Activated CD4-positive, alpha-beta T cell treated with anti-CD3 and anti-CD28 coated beads for 1 hour (primary cell): ENCODE results near the gene A1CF.
"Not testable (repeated sequence)": the region's sequence is repeated elsewhere in the genome, so short reads cannot be mapped to it uniquely, and the experiment has no call there.

Experiments used
- DNase-seq: peaks from one replicate; pipeline ENCODE4 v3.0.0-alpha.2; 2020

The A1CF gene, protein sequence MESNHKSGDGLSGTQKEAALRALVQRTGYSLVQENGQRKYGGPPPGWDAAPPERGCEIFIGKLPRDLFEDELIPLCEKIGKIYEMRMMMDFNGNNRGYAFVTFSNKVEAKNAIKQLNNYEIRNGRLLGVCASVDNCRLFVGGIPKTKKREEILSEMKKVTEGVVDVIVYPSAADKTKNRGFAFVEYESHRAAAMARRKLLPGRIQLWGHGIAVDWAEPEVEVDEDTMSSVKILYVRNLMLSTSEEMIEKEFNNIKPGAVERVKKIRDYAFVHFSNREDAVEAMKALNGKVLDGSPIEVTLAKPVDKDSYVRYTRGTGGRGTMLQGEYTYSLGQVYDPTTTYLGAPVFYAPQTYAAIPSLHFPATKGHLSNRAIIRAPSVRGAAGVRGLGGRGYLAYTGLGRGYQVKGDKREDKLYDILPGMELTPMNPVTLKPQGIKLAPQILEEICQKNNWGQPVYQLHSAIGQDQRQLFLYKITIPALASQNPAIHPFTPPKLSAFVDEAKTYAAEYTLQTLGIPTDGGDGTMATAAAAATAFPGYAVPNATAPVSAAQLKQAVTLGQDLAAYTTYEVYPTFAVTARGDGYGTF

DNA sequence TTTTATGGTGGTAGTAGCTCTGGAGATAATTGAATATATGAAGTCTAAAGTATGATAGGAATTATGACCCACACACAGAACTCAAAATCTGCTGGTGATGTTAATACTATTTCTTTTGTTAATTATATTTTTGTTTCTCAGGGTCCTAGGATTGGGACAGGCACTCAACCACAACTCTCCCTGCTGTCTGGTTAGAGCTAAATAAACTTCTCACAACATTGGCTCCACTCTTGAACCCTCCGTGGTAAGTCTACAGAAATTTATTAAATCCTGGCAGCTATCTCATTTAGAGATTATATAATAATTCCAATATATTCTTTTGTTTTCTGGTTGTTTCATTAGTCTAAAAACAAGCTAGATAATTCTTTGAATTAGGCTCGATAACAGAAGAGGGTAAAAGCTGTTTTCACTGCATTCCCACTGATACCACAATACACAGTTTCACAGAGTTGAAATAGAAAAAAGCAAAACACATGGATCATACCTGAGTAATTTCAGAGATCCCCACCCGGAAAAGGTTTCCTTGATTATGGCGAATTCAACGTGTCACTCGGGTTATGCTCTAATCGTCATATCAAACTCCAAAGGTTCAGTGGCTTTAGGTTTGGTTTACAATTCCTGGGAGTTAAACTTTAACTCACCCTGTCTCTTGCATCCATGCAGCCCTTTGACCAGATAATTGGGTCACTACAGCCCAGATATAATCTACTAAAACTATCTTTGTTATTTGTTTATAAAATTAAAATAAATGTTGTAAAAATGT lies at the start of gene A1CF:
A1CF (minus strand) TSS at position 531 of the 763 bp plus-strand sequence. CDS start 25,687 bp downstream, outside the sequence.
- no peak for DNase-seq

DNA sequence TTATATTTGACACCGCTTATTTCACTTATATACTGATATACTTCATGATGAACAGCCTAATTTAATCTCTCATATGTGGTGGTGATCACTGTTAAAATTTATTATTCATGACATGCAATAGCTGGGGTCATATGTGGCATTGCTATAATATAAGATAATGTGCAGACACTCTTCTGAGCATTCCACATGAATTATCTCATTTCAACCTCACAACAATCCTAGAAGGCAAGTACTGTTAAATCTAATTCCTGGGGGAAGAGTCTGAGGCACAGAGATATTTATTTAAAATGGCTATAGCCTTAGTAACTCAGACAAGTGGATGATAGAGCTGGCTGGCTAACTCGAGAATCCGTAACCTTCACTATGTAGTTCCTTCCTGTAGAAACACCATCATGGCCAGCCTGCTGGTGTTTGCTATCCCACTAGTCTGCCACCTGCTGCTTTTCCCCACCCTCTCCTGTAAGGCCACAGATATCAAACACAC lies 46.6 kb upstream of the A1CF start:
- no peak for DNase-seq

DNA sequence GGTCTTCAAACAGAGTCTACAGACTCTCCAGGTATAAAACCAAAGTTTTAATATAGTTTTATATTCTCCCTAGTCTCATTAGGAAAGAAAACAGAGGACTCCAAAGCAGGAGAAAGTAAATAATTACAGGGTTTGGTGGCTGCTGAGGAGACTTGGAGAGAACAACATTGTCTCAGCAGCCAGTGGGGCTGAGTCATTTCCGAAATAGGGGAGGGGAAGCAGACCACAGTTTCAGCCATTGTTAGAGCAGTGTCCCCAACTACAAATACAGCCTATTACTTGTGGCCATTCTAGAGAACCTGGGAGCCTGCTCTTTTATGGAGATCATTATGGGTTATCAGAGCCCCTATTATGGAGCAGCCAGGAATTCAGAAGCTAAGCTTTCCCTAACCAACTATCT lies 44.2 kb upstream of the A1CF start:
- no peak for DNase-seq

DNA sequence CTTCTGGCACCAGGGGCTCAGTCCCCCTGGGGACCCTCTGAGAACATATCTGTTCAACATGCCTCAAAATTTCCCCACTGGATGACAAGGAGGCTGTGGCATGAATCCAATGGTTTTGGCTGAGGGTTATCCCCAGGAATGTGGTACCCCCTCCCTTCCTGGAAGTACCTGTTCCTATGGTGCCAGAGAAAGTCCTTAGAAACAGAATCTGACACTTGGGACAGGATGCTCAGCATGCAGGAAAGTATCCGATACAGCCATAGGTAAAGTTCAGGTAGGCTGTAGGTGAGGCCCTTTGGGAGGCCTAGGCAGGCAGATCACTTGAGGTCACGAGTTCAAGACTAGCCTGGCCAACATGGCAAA lies 42.7 kb upstream of the A1CF start:
- DNase-seq, result no peak

DNA sequence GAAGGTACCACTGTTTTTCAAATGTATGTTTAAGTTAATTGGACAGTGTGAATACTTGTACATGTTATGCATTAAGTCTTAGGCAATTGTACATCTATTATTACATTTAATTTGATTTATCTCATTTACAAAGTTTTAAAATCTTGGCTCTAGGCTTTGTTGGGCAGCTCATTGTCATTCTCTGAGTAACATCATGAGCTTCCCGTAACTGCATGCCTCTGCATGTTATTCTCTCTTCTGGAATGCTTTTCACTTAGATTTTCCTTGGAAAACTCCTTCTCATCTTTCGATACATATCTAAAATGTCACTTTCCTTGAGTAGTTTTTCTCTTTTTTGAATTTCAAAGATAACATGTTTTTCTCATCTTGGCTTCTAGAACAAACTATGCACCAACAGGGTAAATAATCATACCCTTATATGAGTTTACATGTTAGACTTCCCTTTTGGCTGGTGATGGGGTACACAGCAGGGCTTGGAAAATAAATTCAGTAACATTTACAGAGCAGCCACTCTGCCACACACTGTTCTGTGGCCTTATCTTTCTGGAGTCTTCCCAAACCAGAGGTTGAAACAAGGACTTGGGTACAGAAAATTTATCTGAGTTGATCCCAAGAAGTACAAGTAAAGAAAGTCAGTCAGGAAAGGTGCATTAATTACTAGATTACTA lies 42.2 kb upstream of the A1CF start:
- DNase-seq, result no peak

DNA sequence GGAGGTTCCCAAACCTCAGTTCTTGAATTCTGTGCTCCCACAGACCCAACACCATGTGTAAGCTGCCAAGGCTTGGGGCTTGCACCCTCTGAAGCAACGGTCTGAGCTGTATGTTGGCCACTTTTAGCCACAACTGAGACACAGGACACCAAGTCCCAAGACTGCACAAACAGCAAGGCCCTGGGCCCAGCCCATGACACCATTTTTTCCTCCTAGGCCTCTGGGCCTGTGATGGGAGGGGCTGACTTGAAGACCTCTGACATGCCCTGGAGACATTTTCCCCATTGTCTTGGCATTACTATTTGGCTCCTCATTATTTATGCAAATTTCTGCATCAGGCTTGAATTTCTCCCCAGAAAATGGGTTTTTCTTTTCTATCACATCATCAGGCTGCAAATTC lies 38.0 kb upstream of the A1CF start:
- not testable (repeated sequence) for DNase-seq

DNA sequence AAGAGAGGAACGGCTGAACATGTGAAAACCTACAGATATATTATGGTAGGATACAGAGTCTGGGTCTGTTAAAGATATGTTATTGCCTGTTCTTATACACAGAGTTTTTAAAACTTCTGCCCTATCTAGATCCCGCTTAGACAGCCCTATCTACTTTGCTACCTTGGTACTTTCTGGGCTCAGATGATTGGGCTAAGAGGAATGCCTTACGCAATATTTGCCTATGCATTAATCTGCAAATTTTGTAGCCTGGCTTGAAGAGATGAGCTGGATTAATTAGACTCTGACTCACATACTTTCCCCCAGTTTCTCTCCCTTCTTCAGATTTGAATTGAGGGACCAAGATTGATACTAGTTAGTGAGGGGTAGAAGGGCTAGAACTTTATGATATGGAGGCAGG lies 33.6 kb upstream of the A1CF start:
- no peak for DNase-seq

DNA sequence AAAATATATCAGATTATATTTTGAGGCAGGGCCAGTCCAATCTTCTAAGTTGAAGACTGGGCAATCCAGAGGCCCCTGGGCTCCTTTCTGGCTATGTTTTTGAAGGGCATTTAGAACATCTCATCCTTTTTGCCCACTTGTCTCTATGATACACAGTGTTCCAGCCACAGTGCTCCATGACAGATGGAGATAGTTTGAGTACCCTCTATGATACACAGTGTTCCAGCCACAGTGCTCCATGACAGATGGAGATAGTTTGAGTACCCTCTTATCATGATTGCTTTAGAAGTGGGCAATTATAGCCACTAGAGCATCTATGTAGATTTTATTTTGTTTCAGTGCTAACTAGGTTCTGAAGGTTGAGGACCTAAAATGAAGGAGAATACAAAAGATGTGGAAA lies 33.1 kb upstream of the A1CF start:
- no peak for DNase-seq

DNA sequence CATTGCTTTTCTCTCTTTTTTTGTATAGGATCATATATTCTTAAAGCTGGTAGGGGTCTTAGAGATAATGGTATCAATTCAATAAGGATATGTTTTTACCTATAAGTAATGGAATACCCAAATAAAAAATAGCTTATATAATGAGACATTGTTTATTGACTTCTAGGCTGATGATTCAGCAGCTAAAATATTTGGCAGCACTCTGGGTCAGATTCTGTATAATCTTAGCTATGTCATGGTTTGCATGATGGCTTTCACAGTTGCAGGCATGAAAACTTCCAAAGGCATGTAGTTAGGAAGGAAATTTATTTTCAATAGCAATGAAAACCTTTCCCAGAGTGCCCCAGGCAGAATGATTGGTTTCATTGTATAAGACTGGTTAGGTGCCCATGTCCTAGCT lies 32.1 kb upstream of the A1CF start:
- no peak for DNase-seq

DNA sequence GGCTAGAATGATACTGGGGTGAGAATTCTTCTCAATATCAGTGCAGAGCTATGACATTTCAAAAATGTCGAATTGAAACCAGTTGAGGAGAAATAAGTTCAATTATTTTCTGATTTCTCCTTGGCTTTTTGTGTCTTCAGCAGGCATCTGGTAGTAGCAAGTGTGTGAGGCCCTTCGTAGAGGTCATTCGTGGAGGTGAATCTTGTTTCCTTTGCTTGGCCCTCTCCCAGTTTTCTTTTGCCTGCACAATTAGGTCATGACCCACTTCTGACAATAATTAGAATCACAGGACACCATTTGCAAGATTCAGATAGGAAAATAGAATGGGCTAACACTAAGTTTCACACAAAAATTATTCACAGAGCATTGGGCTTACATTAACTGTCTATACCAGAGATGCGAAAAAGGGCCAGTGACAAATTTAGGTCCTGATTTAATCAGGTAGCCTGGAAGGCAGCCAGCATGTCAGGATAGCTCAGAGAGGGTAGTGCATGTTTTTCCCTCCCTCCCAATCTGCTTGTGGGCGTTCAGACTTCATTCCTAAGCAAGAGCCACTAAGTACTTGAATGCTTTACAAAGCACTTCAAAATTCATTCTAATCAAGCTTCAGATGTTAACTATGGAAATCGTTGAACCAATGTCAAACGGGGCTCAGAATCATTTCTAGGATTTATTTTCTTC lies 24.0 kb upstream of the A1CF start:
- DNase-seq, result no peak

DNA sequence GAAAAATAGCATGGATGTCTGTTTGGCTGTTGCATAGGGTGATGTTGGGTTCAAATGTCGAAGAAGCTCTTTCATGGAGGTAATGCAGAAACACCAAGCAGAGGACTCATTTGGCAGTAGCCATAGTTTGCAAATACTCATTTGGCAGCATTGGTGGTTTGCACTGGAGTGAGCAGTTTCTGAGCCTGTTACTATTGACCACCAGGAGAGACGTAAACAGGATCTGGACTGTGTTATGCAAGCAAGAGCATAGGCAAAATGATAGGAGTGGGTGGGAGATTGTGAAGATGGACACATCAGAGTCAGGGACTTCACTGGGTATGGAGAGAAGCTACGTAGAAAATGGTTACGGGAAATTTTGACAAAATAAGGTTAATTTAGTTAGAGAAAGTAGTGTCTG lies 22.9 kb upstream of the A1CF start:
- DNase-seq, result no peak

DNA sequence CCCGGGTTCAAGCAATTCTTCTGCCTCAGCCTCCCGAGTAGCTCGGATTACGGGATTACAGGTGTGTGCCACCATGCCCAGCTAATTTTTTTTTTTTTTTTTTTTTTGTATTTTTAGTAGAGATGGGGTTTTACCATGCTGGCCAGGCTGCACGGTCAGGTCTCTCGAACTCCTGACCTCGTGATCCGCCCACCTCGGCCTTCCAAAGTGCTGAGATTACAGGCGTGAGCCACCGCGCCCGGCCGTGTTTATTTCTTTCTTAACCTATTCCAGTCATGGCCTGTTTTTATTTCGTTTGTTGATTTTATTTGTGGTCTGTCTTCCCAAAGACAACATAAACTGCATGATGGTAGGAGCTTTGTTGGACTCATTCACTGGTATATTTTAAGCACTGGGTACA lies 20.4 kb upstream of the A1CF start:
- DNase-seq, result not testable (repeated sequence)

DNA sequence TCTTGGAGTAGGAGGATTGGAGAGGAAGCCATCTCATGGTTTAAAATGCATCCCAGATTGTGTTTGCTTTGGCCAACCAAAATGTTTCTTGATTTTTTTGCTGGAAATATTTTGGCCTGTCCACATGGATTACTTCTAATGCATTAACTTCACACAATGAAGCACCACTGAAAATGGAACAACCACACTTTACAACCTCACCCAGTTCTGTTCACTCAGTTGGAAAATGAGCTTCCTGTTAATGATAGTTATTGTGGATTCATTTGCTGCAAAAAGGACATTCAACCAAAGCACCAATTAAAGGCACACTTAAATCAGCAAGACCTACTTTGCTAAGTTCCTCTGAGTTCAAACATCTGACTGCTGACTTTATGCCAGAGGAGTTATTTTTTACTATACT lies 11.3 kb upstream of the A1CF start:
- DNase-seq, result no peak

DNA sequence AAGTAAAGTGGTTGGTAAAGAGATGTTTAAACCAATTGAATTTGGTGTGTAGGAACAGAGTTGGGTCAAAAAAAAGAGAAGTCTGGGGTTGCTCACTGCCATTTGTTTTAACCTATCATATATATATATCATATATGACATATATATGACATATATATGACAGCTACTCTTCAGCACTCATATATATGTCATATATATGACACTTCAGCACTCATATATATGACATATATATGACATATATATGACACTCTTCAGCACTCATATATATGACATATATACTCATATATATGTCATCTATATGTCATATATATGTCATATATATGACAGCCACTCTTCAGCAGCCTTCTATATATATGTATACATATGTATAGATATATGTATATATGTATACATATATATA lies 8.9 kb upstream of the A1CF start:
- no peak for DNase-seq

DNA sequence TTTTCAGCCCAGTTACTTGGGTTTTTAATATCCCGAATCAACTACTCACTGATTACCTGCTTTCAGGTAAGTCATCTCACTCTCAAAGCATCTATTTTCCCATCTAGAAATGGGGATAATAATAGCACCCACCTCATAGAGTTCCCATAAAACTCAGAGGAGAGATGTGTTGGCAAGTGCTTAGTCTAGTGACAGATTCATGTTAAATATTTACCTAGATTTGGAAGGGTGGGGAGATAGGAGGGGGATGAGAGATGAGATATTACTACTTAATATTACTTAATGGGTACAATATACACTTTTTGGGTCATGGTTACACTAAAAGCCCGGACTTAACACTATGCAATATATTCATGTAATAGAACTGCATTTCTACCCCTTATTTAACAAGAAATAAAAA lies 7.0 kb upstream of the A1CF start:
- no peak for DNase-seq

DNA sequence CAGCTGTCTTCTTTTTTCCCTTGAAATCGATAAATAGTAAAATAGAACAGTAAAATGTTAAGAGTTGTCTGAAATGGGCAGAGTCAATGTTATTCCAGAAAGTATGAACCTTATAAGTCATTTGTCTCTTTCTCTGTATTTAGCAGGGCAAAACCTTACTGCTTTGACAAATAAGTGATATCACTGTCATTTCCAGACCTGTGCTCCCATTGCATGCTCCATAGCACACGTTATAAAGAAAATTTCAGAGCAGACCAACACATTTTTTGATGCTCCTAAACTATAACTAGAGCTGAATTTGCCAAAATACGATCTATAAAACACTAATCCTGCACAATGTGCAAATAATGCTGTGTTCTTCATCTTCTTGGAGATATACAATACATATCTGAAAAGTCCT lies 1.1 kb downstream of the A1CF start:
- no peak for DNase-seq

DNA sequence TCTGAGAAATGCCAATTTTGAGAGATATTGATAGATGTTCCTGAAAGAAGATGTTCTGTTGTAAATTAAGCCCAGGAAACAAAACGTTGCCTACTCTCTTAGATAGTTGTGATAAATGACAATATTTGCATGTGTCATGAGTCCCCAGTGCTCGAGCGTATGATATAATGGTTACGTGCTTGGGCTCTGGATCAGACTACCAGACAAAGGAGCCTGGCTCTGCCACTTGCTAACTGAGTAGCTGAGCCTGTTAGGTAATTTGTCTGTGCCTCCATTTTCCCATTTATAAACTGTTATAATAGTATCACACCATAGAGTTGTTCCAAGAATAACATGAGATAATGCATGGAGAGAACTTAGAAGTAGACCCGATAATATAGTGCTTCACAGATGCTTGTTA lies 1.8 kb downstream of the A1CF start:
- no peak for DNase-seq

DNA sequence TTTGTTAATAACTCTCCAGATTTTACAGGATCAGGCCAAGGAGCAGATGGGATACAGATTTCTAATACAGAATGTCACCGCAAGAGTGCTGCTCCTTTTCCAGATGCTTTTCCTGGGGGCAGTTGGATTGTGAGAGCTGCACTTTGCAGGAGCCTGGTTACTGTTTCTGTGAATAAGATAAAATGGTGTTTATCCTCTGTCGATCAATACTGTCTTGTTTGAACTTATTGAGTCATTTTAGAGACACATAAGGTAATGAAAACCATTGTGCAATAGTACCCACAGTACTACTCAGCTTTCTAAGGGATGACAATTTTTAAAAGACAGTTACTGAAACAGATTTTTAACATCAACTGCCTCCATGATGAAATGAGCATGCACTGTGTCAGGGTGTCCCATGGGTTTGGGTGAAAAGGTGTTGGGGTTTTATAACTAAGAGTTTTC lies 2.9 kb downstream of the A1CF start:
- no peak for DNase-seq

DNA sequence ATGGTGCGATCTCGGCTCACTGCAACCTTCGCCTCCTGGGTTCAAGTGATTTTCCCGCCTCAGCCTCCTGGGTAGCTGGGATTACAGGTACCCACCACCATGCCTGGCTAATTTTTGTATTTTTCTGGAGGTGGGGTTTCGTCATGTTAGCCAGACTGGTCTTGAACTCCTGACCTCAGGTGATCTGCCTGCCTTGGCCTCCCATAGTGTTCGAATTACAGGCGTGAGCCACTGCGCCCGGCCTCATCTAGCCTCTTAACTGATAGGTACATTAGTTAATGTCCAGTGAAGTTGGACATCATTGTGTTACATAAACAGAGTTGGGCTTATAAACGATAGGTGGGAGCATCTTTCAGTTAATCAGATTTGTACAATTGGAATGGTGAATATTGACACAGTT lies 4.4 kb downstream of the A1CF start:
- DNase-seq, result not testable (repeated sequence)

DNA sequence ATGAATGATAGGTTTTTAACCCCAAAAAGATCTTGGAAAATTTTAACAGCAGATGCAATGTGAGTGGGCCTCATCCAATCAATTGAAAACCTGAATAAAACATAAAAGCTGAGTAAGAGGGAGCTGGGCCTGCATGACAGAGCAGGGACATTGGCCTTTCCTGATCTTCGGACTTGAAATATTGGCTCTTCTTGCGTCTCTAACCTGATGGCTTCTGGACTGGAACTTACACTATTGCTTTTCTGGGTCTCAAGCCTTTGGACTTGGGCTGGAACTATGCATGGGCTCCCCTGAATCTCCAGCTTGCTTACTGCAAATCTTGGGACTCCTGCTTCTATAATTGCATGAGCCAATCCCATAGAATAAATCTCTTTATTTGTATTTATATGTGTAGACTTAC lies 9.0 kb downstream of the A1CF start:
- no peak for DNase-seq

DNA sequence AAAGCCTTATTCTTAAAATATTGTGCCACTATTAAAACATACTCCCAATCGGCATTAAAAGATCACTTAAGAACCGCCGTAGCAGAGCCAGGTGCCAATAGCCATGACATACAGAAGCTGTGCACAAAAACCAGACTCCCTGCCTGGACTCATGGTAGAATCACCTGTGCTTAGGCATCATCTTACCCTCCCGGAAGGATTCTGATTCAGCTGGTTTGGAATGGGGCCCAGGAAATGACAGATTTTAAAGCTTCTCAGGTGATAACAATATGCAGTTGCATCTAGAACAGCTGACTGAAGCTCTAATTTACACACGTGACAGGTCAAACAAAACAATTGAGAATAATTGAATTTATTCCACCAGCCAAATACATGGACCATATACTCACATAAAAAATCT lies 10.7 kb downstream of the A1CF start:
- DNase-seq, result no peak

DNA sequence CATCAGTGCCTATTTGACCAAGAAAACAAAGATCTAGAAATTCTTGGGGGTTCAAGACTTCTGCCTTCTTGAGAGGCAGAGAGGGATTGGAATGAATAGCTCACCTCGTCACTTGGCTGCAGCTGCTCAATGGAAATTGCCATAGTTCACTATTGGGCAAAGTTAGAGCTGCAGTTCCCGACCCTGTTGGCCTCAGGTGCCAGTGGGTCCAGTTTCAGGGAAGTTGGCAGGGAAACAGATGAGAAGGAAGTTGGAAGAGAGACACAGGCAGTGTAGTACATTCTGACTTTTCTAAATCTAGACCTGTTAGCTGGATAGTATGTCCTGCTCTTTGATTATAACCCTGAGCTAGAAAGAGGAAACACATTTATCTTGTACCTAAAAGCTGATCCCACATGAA lies 19.1 kb downstream of the A1CF start:
- DNase-seq, result no peak

DNA sequence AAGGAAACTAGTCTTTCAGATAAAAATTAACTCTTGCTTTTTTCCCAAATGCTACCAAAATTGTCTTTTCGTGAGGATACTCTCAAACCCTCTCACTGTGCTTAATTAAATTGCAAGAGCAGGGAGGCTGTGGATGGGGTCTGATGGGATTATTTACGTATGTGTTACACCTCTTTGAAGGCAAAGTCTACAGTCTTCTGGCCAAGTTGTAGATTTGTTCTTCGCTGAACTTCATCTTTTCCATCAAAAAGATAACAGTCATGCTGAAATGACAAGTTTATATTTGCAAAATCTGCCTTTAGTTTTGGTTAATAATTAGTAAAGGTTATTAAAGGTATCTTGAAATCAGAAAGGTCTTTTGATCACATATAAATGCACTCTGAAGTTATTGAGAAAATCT lies 22.7 kb downstream of the A1CF start:
- no peak for DNase-seq
